Astrocyte (in vitro differentiated cells and primary cell): ENCODE data around the gene NDOR1. TPM values are rescaled to one million over a fixed set of nuclear protein-coding genes. Genes with fewer than 3 reads are reported as not detected.

Source experiments
- DNase-seq: peaks from one replicate; pipeline ENCODE4 v3.0.0-alpha.2; 2010; ENCODE audit warnings: low read depth
- FAIRE-seq: peaks from 2 replicates; lab custom pipeline; 2011; peaks lifted over from hg19 to GRCh38; lab: Jason Lieb, UNC
- H2AFZ ChIP-seq: 2 replicates; pipeline ENCODE4 v1.6.0; 2012; ENCODE audit warnings: low read depth, low read length, inconsistent platforms
- H3K27ac ChIP-seq: 2 replicates; pipeline ENCODE4 v1.5.1; 2011; ENCODE audit warnings: low read depth, low read length, inconsistent platforms
- H3K27me3 ChIP-seq: 2 replicates; pipeline ENCODE4 v1.6.0; 2011; ENCODE audit warnings: low read length, inconsistent platforms; ENCODE audit not compliant: insufficient read depth
- H3K36me3 ChIP-seq: 2 replicates; pipeline ENCODE4 v1.5.1; 2011; ENCODE audit warnings: low read length, inconsistent platforms; ENCODE audit not compliant: insufficient read depth
- H3K4me1 ChIP-seq: 2 replicates; pipeline ENCODE4 v1.5.1; 2011; ENCODE audit warnings: low read length, inconsistent platforms; ENCODE audit not compliant: insufficient read depth
- H3K4me2 ChIP-seq: 2 replicates; pipeline ENCODE4 v1.6.0; 2012; ENCODE audit warnings: low read length, inconsistent platforms
- H3K4me3 ChIP-seq: 2 replicates; pipeline ENCODE4 v1.5.1; 2011; ENCODE audit warnings: low read depth, mild to moderate bottlenecking, low read length, inconsistent platforms; ENCODE audit not compliant: insufficient read depth
- H3K79me2 ChIP-seq: 2 replicates; pipeline ENCODE4 v1.6.0; 2012; ENCODE audit warnings: mild to moderate bottlenecking, low read length, inconsistent platforms; ENCODE audit not compliant: insufficient read depth
- H3K9ac ChIP-seq: 2 replicates; pipeline ENCODE4 v1.6.0; 2012; ENCODE audit warnings: mild to moderate bottlenecking, low read length, inconsistent platforms
- H3K9me3 ChIP-seq: 2 replicates; pipeline ENCODE4 v1.5.1; 2012; ENCODE audit warnings: low read depth, mild to moderate bottlenecking, low read length, inconsistent platforms; ENCODE audit not compliant: insufficient read depth
- H4K20me1 ChIP-seq: 2 replicates; pipeline ENCODE4 v1.6.0; 2012; ENCODE audit warnings: low read length, inconsistent platforms; ENCODE audit not compliant: insufficient read depth
- H3K27ac Mint-ChIP-seq: one replicate; pipeline ENCODE4 v1.8.0; 2021; ENCODE audit warnings: mild to moderate bottlenecking, mixed read lengths; ENCODE audit not compliant: unreplicated experiment
- H3K27me3 Mint-ChIP-seq: one replicate; pipeline ENCODE4 v1.8.0; 2021; ENCODE audit warnings: low read depth, mixed read lengths; ENCODE audit not compliant: unreplicated experiment
- H3K36me3 Mint-ChIP-seq: one replicate; pipeline ENCODE4 v1.8.0; 2021; ENCODE audit warnings: low read depth, mixed read lengths; ENCODE audit not compliant: unreplicated experiment
- H3K4me1 Mint-ChIP-seq: one replicate; pipeline ENCODE4 v1.8.0; 2021; ENCODE audit warnings: low read depth, mixed read lengths; ENCODE audit not compliant: unreplicated experiment
- H3K4me3 Mint-ChIP-seq: one replicate; pipeline ENCODE4 v1.8.0; 2021; ENCODE audit warnings: mild to moderate bottlenecking, moderate library complexity, mixed read lengths; ENCODE audit not compliant: unreplicated experiment
- H3K9me3 Mint-ChIP-seq: one replicate; pipeline ENCODE4 v1.8.0; 2021; ENCODE audit warnings: mild to moderate bottlenecking, mixed read lengths; ENCODE audit not compliant: unreplicated experiment
- EZH2 ChIP-seq: IDR thresholded peaks from 2 replicates; pipeline ENCODE4 v1.6.1; 2012; ENCODE audit warnings: mild to moderate bottlenecking, low read length, inconsistent platforms; ENCODE audit not compliant: insufficient read depth
- total RNA-seq: library from RNA; stranded (reverse); gene quantifications from 2 replicates; pipeline ENCODE4 v1.2.1, GENCODE V29; 2021
- TF ChIP-seq, protein P1 (sequence below): IDR thresholded peaks from 2 replicates; pipeline ENCODE4 v1.5.1; 2011; ENCODE audit warnings: low read depth, mild to moderate bottlenecking, inconsistent platforms, low read length, moderate library complexity; ENCODE audit not compliant: insufficient read depth

NDOR1 gene
- total RNA-seq, 1 donor from 2014 or later, result 14.5 TPM

GRCh38 chr9:137170486-137171148 is 34.9 kb upstream of the NDOR1 start:
- no peak for FAIRE-seq
- H3K27me3 Mint-ChIP-seq, result peaks cover 22% of the 10 kb centered on the region
- peaks cover 31% of the 10 kb centered on the region for H3K27me3 ChIP-seq

GRCh38 chr9:137171149-137171900 is 34.2 kb upstream of the NDOR1 start:
- H3K4me3 ChIP-seq, result no peak overlapping the region

More at GRCh38 chr9:137170486-137171148, 34.9 kb upstream of the NDOR1 start:
- Mint-ChIP-seq H3K27ac (no peak overlapping the region), H3K4me3 (no peak overlapping the region), H3K36me3 (no peaks in the 10 kb centered on the region), H3K9me3 (no peaks in the 10 kb centered on the region), H3K4me1 (no peaks in the 10 kb centered on the region)
- H3K4me3 ChIP-seq, result no peak overlapping the region
- H3K9ac ChIP-seq, result no peak overlapping the region
- no peak for TF ChIP-seq EZH2
- TF ChIP-seq, protein P1, sequence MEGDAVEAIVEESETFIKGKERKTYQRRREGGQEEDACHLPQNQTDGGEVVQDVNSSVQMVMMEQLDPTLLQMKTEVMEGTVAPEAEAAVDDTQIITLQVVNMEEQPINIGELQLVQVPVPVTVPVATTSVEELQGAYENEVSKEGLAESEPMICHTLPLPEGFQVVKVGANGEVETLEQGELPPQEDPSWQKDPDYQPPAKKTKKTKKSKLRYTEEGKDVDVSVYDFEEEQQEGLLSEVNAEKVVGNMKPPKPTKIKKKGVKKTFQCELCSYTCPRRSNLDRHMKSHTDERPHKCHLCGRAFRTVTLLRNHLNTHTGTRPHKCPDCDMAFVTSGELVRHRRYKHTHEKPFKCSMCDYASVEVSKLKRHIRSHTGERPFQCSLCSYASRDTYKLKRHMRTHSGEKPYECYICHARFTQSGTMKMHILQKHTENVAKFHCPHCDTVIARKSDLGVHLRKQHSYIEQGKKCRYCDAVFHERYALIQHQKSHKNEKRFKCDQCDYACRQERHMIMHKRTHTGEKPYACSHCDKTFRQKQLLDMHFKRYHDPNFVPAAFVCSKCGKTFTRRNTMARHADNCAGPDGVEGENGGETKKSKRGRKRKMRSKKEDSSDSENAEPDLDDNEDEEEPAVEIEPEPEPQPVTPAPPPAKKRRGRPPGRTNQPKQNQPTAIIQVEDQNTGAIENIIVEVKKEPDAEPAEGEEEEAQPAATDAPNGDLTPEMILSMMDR, result no peak
- no peak overlapping the region for H3K4me2 ChIP-seq
- no peaks in the 10 kb centered on the region for H3K9me3 ChIP-seq
- H3K79me2 ChIP-seq, result no peaks in the 10 kb centered on the region
- no peaks in the 10 kb centered on the region for H3K4me1 ChIP-seq
- H3K27ac ChIP-seq, result no peak overlapping the region
- no peak overlapping the region for H2AFZ ChIP-seq
- no peaks in the 10 kb centered on the region for H3K36me3 ChIP-seq
- DNase-seq, result no peak
- H4K20me1 ChIP-seq, result peaks cover under 1% of the 10 kb centered on the region

More at GRCh38 chr9:137171149-137171900, 34.2 kb upstream of the NDOR1 start:
- Histone ChIP-seq H3K27me3 (peaks cover 25% of the 10 kb centered on the region), H3K9ac (no peak overlapping the region), H3K36me3 (no peaks in the 10 kb centered on the region), H3K4me2 (no peak overlapping the region), H2AFZ (no peak overlapping the region), H3K79me2 (no peaks in the 10 kb centered on the region), H3K9me3 (no peaks in the 10 kb centered on the region), H4K20me1 (peaks cover 7% of the 10 kb centered on the region), H3K27ac (no peak overlapping the region), H3K4me1 (no peaks in the 10 kb centered on the region)
- no peak for DNase-seq
- Mint-ChIP-seq H3K9me3 (no peaks in the 10 kb centered on the region), H3K36me3 (no peaks in the 10 kb centered on the region), H3K4me3 (no peak overlapping the region), H3K27me3 (peaks cover 20% of the 10 kb centered on the region), H3K4me1 (no peaks in the 10 kb centered on the region), H3K27ac (no peak overlapping the region)
- no peak for TF ChIP-seq EZH2
- TF ChIP-seq, protein P1, result no peak
- FAIRE-seq, result no peak
